GM19468 (cell line): ENCODE measurements around the gene PALM3.

ENCODE experiments used
- ATAC-seq: cut with Tn5 transposase; IDR thresholded peaks from one replicate; pipeline ENCODE4 v1.9.1; 2021; ENCODE audit warnings: mild to moderate bottlenecking, moderate library complexity, moderate number of reproducible peaks; ENCODE audit not compliant: unreplicated experiment; ENCODE audit errors: extremely low read depth

The PALM3 gene

GRCh38 chr19:14089662-14090508, 28.0 kb upstream of the PALM3 start:
- ATAC-seq, result no peak

- ATAC-seq, result no peak
Observed at GRCh38 chr19:14089412-14089661, 27.5 kb upstream of the PALM3 start.

GRCh38 chr19:14088634-14089411, 26.9 kb upstream of the PALM3 start:
- no peak for ATAC-seq

GRCh38 chr19:14086098-14086497, 24.2 kb upstream of the PALM3 start:
- no peak for ATAC-seq

GRCh38 chr19:14085309-14085995, 23.6 kb upstream of the PALM3 start, which contains the start of gene C19orf67:
TSS of gene C19orf67 (minus strand) at chr19:14085783. CDS start at chr19:14085627, 156 bp downstream.
- no peak for ATAC-seq

GRCh38 chr19:14082675-14082960, 20.7 kb upstream of the PALM3 start:
- ATAC-seq, result no peak

GRCh38 chr19:14081797-14082674, 20.2 kb upstream of the PALM3 start:
- ATAC-seq, result no peak

- ATAC-seq, result peak; percentile 75
Observed at GRCh38 chr19:14080887-14081796, 19.3 kb upstream of the PALM3 start.

GRCh38 chr19:14078411-14078810, 16.5 kb upstream of the PALM3 start:
- no peak for ATAC-seq

- no peak for ATAC-seq
Observed at GRCh38 chr19:14073925-14074838, 12.3 kb upstream of the PALM3 start.

- peak; percentile 38 for ATAC-seq
Observed at GRCh38 chr19:14073261-14073924, 11.5 kb upstream of the PALM3 start.

GRCh38 chr19:14072535-14073260, 10.8 kb upstream of the PALM3 start, which contains the start of gene MISP3:
TSS of gene MISP3 (plus strand) at chr19:14072786. CDS start at chr19:14073310, 524 bp downstream.
- no peak for ATAC-seq

- no peak for ATAC-seq
Observed at GRCh38 chr19:14070268-14071050, 8.6 kb upstream of the PALM3 start.

GRCh38 chr19:14066134-14066533, 4.3 kb upstream of the PALM3 start:
- no peak for ATAC-seq

- ATAC-seq, result no peak
Observed at GRCh38 chr19:14063105-14063504, 1.2 kb upstream of the PALM3 start.

- no peak for ATAC-seq
Observed at GRCh38 chr19:14062558-14062855, 631 bp upstream of the PALM3 start.
